Right lobe of liver (tissue), 4 donors: ENCODE measurements around the gene PLCL1.

Experiments used
- POLR2A ChIP-seq: fragments of 450-650 bp; IDR thresholded peaks from one replicate; pipeline ENCODE4 v1.6.1; 2017; ENCODE audit warnings: antibody characterized with exemption, mild to moderate bottlenecking
- TF ChIP-seq, protein P1 (sequence below), 4 donors: fragments of 200-600 bp in 3 of 4; fragments of 450-650 bp in 1 of 4; IDR thresholded peaks; one replicate each; pipeline versions ENCODE4 v1.5.1 to v1.8.0; 2016 to 2022; ENCODE audit warnings: antibody characterized with exemption in 4 of 4, mild to moderate bottlenecking in 2 of 4
- donor health status: DM: no; HTN: no; CAD: no.
- donor health status: DM: no; HTN: no; CAD: no.
- donor health status: DM: no; HTN: yes; CAD: no.

DNA sequence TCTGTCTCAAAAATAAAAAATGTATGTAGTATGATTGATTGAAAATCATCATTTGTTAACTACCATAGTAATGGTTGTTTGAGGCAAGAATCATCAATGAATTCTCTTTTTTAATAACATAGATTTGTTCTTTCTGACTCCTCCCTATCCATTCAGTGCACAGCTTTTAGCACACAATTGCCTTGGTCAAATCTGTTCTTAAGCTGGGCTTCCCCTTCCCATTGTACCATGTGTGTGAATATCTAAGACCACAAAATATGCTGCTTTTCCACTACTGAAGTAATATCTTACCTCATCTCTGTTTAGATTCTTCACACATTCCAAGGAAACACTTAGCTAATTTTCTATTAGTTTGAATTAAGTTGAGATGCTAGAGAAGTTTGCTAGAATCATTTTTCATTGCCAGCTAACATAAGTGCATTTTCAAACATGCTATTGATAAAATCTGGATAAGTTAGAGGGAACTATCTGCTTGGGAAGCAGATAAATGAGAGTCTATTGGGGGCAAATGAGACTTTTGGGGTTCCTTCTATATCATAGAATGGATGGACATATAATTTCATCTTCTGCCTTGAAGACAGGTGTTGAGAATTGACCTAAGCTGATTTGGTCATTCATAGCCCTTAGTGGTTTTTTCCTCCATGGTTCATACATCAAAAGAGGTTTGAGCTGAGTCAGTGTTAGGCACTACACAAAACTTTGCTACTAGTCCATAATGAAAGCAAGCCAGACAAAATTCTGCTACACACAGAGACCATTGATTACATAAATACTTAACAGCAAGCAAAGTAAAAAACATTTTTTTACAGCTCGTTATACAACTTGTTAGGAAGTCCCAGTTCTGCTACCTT is 231.9 kb downstream of the PLCL1 start:
- TF ChIP-seq, protein P1, sequence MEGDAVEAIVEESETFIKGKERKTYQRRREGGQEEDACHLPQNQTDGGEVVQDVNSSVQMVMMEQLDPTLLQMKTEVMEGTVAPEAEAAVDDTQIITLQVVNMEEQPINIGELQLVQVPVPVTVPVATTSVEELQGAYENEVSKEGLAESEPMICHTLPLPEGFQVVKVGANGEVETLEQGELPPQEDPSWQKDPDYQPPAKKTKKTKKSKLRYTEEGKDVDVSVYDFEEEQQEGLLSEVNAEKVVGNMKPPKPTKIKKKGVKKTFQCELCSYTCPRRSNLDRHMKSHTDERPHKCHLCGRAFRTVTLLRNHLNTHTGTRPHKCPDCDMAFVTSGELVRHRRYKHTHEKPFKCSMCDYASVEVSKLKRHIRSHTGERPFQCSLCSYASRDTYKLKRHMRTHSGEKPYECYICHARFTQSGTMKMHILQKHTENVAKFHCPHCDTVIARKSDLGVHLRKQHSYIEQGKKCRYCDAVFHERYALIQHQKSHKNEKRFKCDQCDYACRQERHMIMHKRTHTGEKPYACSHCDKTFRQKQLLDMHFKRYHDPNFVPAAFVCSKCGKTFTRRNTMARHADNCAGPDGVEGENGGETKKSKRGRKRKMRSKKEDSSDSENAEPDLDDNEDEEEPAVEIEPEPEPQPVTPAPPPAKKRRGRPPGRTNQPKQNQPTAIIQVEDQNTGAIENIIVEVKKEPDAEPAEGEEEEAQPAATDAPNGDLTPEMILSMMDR (IDR thresholded peaks at IDR 0.05): no peak
- no peak for TF ChIP-seq POLR2A
